ENCODE data around the gene FAM83F.
"Not testable (repeated sequence)": the region's sequence is repeated elsewhere in the genome, so short reads cannot be mapped to it uniquely, and the experiment has no call there.

The FAM83F gene

GRCh38 chr22:39966470-39966869 lies 28.3 kb upstream of the FAM83F start:
- no peak for DNase-seq

DNA sequence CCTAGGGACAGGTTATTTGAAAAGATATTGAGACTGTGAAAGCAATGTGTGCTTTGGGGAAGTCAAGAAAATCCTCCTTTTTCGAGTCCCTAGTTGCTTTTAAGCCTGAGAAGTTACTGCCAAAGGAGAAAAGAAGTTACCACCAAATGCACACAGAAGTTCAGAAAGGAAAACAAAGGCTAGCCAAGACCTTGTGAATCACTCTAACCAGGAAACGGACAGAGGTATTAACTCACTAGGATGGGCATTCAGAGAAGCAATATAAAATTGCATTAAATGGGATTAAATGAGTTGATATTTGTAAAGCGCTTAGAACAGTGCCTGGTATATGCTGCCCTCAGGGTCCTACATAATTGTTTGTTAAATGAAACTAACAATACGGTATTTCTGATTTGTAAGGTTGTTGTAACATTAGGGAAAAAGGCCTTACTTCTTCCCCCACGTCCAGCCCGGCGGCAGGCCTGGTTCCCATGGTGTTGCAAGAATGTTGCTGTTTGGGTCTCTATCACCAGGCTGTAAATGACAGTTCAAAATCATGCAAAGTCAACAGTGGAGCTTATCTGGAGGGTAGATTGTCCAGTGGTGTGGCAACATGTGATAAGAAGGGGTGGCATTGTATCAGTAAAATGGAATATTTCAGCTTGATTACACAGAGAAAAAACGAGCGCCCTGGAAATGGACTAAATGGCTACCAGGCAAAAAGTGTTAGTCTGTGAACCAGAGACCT lies 27.5 kb upstream of the FAM83F start:
- DNase-seq = no peak

GRCh38 chr22:39967996-39968972 lies 26.5 kb upstream of the FAM83F start:
- no peak for DNase-seq

DNA sequence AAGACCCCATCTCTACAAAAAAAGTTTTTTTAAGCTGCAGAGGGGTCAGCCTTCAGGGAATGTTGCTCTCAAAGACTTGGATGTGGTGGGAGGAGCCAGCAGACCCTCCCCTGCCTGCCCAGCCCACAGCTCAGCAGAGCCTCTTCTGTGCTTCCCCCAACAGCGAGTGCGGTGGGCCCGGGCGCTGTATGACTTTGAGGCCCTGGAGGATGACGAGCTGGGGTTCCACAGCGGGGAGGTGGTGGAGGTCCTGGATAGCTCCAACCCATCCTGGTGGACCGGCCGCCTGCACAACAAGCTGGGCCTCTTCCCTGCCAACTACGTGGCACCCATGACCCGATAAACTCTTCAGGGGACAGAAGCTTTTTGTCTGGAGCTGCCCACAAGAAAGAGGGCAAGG lies 24.0 kb upstream of the FAM83F start:
- DNase-seq = no peak

GRCh38 chr22:39972641-39973040 lies 22.1 kb upstream of the FAM83F start:
- no peak for DNase-seq

DNA sequence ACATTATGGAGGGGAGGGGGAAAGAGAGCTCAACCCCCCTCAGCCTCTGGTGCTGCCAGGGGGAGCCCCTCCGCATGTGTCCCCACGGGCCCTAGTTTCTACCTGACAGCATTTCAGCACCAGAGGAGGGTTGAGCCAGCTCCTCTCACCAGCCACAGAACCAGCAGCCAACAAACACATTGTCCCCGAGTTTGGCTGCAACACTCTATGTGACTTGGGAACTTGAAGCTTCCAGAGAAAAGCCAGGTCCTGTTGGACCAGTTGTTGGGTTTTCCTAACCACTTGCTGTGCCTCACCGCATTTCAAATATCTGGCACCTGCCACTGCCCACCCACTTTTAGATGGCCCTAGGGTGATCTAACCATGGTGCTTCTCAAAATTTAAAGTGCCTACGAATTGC lies 21.1 kb upstream of the FAM83F start:
- DNase-seq = no peak

DNA sequence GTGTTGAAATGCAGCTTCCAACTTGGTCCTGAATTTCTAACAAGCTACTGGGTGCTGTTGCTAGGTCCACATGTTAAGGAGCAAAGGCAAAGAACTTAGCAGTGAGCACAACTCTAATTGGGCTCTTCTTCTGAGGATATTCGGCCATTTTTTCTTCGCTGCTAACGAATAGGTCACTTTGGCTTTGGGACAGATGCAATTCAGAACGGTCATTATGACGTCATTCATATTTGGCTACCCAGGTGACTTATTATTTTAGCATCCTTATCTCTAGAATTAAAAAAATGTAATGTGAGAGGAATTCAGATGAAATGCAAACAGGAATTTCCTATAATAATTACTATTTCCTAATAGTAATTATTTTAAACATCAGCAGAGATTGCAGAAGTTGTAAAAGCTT lies 20.7 kb upstream of the FAM83F start:
- DNase-seq = no peak

- DNase-seq = no peak
Observed at GRCh38 chr22:39979048-39979447, 15.7 kb upstream of the FAM83F start.

GRCh38 chr22:39979458-39979857 lies 15.3 kb upstream of the FAM83F start:
- no peak for DNase-seq

DNA sequence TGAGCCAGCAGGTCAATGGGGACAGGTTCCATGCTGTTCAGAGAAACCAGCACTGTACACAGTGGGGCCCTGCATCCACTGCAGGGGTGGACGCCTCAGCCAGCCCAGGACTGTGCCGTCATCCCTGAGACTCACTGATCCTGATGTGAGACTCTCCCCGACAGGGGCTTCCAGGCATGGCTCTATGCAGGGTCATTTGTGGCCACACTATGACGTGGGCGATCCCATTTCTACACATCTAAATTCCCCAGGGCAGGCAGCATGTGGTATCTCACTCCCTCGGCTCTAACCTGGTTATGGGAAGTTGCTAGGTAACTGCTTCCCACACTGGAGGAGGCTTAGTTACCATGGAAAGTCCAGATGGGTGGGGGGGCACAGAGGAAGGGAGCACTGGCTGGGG lies 14.2 kb upstream of the FAM83F start:
- no peak for DNase-seq

- DNase-seq = no peak
Observed at GRCh38 chr22:39983346-39983745, 11.4 kb upstream of the FAM83F start.

GRCh38 chr22:39984006-39984405 lies 10.7 kb upstream of the FAM83F start:
- DNase-seq = no peak

- no peak for DNase-seq
Observed at GRCh38 chr22:39984746-39985145, 10.0 kb upstream of the FAM83F start.

DNA sequence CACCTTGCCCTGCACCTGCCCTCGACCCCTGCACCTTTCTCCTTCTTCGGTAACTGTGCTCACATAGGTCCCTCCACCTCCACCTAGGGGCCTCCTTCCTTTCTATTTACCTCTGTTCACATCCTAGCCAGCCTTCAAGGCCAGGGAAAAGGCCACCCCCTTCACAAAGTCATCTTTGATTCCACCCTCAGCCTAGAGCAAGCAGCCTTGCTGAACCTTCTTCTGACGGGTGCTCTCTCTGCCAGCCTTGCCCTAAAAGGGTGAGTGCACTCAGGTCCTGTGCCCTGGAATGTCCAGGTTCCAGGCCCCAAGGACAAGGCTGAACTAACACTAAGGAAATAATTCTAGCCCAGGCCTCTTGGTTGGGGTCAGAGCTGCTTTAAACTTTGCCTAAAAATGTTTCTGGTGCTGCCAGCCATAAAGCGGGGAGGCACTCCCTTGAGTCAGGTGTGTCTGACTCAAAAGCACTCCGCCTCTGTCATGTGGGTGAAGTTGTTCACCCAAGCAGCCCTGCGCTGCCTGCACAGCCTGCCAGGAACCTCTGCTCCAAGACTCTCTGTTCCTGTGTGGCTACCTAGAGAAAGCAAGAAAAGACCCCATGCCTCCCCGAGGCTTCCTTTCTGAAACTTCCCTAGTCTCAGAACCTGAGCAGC lies 9.2 kb upstream of the FAM83F start:
- no peak for DNase-seq

DNA sequence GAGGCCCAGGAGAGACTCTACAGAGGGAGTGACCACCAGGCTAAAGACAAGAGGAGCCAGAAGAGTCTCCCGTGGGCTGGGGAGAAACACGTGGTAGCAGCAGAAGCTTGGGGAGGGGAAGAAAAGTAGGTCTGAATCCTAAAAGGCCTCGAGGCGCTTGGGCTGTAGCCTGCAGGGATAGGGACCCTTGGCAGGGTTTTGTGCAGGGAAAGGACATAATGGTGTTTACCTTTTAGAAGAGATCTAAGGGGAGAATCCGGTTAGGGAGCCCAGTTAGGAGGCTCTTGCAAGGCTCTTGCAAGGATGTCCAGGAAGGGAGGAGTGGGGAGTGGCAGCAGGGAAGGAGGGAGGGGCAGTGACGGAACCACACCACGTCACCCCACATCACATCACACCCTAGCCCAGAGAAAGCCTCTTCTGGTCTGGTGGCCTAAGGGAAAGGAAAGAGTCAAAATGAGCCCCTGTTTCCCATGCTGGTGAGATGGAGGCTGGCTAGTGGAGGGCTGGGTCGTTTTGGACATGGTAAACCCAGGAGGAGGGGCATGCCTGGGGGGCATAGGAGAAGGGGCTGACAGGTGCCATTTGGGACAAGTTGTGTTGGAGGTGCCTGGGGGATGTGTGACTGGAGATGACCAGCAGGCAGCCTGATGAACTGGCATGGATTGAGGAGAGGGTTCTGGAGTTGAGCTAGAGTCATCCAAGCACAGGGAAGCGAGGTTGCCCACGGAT lies 6.2 kb upstream of the FAM83F start:
- no peak for DNase-seq

- DNase-seq = no peak
Observed at GRCh38 chr22:39989633-39990032, 5.1 kb upstream of the FAM83F start.

- DNase-seq = no peak
Observed at GRCh38 chr22:39990686-39991085, 4.1 kb upstream of the FAM83F start.

DNA sequence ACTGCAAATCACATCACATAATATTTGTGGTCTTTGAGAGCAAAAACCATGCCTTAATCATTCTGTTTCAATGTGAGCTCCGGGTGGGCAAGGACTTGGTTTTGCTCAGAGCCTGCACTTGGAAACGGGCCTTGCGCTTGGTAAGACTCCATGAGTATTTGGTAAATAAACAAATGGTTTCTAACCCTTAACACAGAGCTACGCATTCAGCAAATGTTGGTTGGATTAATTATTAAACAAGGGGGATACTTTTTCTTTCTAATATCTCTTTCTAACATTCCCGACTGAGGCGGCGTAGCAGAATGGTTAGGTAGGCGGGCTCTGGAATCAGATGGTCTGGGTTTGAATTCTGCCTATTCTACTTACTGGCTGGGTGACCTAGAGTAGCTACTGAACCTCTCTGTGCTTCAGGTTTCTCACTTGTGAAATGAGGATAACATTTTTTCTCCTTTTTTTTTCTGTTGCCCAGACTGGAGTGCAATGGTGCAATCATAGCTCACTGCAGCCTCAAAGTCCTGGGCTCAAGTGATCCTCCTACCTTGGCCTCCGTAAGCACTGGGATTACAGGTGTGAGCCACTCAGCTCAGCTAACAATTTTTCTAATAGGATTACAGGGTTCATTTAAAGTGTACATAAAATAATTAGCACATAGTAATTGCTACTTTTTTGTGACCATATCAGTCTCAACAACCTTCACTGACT lies 3.4 kb upstream of the FAM83F start:
- DNase-seq = no peak

DNA sequence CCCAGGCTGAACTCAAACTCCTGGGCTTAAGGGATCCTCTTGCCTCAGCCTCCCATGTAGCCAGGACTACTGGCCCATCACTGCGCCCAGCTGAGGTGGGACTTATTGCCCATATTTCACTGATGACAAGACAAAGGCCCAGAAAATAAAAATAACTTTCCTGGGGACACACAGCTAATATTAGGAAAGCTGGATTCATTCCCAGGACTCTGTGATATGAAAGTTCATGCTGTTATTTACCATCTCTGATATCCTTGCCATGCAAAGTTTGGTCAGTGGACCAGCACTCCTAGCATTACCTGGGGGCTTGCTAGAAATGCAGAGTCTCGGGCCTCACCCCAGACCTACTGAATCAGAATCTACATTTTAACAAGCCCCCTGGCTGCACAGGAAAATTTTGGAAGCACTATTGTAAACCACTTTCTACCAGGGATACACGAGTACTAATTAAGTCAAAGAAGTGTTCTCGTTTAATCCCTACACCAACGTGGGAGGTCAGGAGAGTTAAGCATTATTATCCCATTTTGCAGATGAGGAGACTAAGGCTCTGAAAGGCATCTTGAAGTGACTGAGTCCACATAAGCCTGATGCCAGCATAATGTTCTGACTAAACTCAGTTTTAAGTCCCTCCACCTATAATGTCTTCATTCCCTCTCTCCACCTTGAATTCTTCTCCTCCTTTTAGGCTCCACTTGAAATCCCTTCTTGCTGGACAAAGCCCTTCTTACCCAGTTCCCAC lies 2.5 kb upstream of the FAM83F start:
- no peak for DNase-seq

- DNase-seq = not testable (repeated sequence)
Observed at GRCh38 chr22:39992894-39993293, 1.9 kb upstream of the FAM83F start.

- no peak for DNase-seq
Observed at GRCh38 chr22:39994041-39994565, 651 bp upstream of the FAM83F start.

Measured in NCI-H774 (cell line).